ENCODE data around the gene NRG2. TPM values are rescaled to one million over a fixed set of nuclear protein-coding genes. Genes with fewer than 3 reads are reported as not detected.

NRG2 gene
- polyA plus RNA-seq, 2 of the 4 experiments (the other 2 are of a cell fraction), result 1.0 to 1.1 TPM

GRCh38 chr5:140044041-140044440 is 942 bp upstream of the NRG2 start:
- POLR2A ChIA-PET, result no interaction called here
- Histone ChIP-seq H3K9me3 (no peaks in the 10 kb centered on the region), H3K4me2 (peak overlapping the region; percentile 79), H3K4me1 (peaks cover 14% of the 10 kb centered on the region; the same call in 2 of the 3 replicates), H3K27ac (peak overlapping the region in 1 of 2 experiments; percentile 78; a peak in 3 of 6 replicates), H3K4me3 (peak overlapping the region; percentile 54)
- ATAC-seq, result no peak
- no peak for DNase-seq (ENCODE audit: low read depth in 1 of 2, low spot score in 1 of 2)
- no peak for TF ChIP-seq KDM5A (IDR thresholded peaks at IDR 0.05)
- no peak for TF ChIP-seq JUN (IDR thresholded peaks at IDR 0.05)
- TF ChIP-seq PHF8 (IDR thresholded peaks at IDR 0.05; ENCODE audit: borderline replicate concordance, low read depth), result no peak
- no peak for TF ChIP-seq ZC3H11A (IDR thresholded peaks at IDR 0.05)
- TF ChIP-seq RCOR1 (IDR thresholded peaks at IDR 0.05; ENCODE audit: low read depth, low read length), result no peak
- TF ChIP-seq NR3C1 (IDR thresholded peaks at IDR 0.05), result no peak
- no peak for TF ChIP-seq ZSCAN20 (CRISPR knock-in tag; IDR thresholded peaks at IDR 0.05)
- TF ChIP-seq RFX5 (IDR thresholded peaks at IDR 0.05), result no peak
- TF ChIP-seq ZNF302 (CRISPR knock-in tag; IDR thresholded peaks at IDR 0.05), result no peak
- no peak for TF ChIP-seq HOXB13 (CRISPR knock-in tag; IDR thresholded peaks at IDR 0.05; ENCODE audit: low read depth)
- no peak for TF ChIP-seq CHD2 (IDR thresholded peaks at IDR 0.05; ENCODE audit: low read length, partially characterized antibody)
- no peak for TF ChIP-seq CHD4 (IDR thresholded peaks at IDR 0.05; ENCODE audit: borderline replicate concordance)
- TF ChIP-seq TP53 (CRISPR knock-in tag; IDR thresholded peaks at IDR 0.05), result no peak
- no peak for TF ChIP-seq HOXB5 (CRISPR knock-in tag; IDR thresholded peaks at IDR 0.05)
- TF ChIP-seq MAFK (IDR thresholded peaks at IDR 0.05; ENCODE audit: partially characterized antibody), result no peak
- TF ChIP-seq NFE2L2 (conservative IDR thresholded peaks at IDR 0.05; ENCODE audit: low read length), result no peak
- CTCF ChIA-PET, result interaction anchor here (0.6 to 2.0 kb wide), 20 partner anchors 10 to 251 kb away, joined by 3 to 10 read pairs (median 4); no protein-coding TSS in a partner anchor
- no peak for FAIRE-seq
- 80% methylated on average over 1 of the region's 1 CpG for WGBS (ENCODE audit: missing lambda C conversion rate)

GRCh38 chr5:140043508-140043872 is 391 bp upstream of the NRG2 start:
- FAIRE-seq (no peak), ATAC-seq (peak; percentile 72 to 82), DNase-seq (ENCODE audit: low read depth in 1 of 2, low spot score in 1 of 2) (peak; percentile 70 to 78)
- 2% methylated on average over 7 of the region's 12 CpGs for WGBS (ENCODE audit: missing lambda C conversion rate)
- peak overlapping the region; percentile 54 for H3K4me3 ChIP-seq
- no peaks in the 10 kb centered on the region for H3K9me3 ChIP-seq
- POLR2A ChIA-PET, result interaction anchor here (0.7 to 1.5 kb wide), 2 partner anchors 65 to 69 kb away, joined by 4 to 5 read pairs; no protein-coding TSS in a partner anchor
- H3K4me1 ChIP-seq, result peaks cover 17% of the 10 kb centered on the region; the same call in 2 of the 3 replicates
- peak overlapping the region; percentile 47 to 78 for H3K27ac ChIP-seq
- CTCF ChIA-PET, result interaction anchor here (0.6 to 2.0 kb wide), 27 partner anchors 9 to 487 kb away, joined by 3 to 10 read pairs (median 4); no protein-coding TSS in a partner anchor
- H3K4me2 ChIP-seq, result peak overlapping the region; percentile 79
- TF ChIP-seq ZFP36 (IDR thresholded peaks at IDR 0.05; ENCODE audit: borderline replicate concordance, partially characterized antibody), result no peak
- TF ChIP-seq ZC3H11A (IDR thresholded peaks at IDR 0.05), result no peak
- TF ChIP-seq ESRRA (IDR thresholded peaks at IDR 0.05; ENCODE audit: borderline replicate concordance, low read length), result no peak
- TF ChIP-seq PBX3 (IDR thresholded peaks at IDR 0.05), result no peak
- TF ChIP-seq ZSCAN20 (CRISPR knock-in tag; IDR thresholded peaks at IDR 0.05), result no peak
- 0 out of 2 replicates have a peak, but pooled peaks have one; percentile 36 for TF ChIP-seq TP53 (CRISPR knock-in tag; IDR thresholded peaks at IDR 0.05)
- peak; percentile 16; the same call in 1 of the 3 replicates for TF ChIP-seq CTCF (IDR thresholded peaks at IDR 0.05)
- TF ChIP-seq GATA3 (IDR thresholded peaks at IDR 0.05; ENCODE audit: borderline replicate concordance), result no peak
- peak; percentile 54 for TF ChIP-seq USF2 (IDR thresholded peaks at IDR 0.05)
- no peak for TF ChIP-seq ELK1 (IDR thresholded peaks at IDR 0.05; ENCODE audit: low read depth, low read length)
- TF ChIP-seq FOSL2 (IDR thresholded peaks at IDR 0.05), result no peak
- TF ChIP-seq FOSL2 (CRISPR knock-in tag; IDR thresholded peaks at IDR 0.05), result no peak
- TF ChIP-seq FOXS1 (CRISPR knock-in tag; IDR thresholded peaks at IDR 0.05), result no peak
- no peak for TF ChIP-seq SMC3 (IDR thresholded peaks at IDR 0.05)
- 0 out of 2 replicates have a peak, but pooled peaks have one; percentile 30 for TF ChIP-seq RNF2 (IDR thresholded peaks at IDR 0.05; ENCODE audit: borderline replicate concordance, low read depth)
- no peak for TF ChIP-seq MAFK (IDR thresholded peaks at IDR 0.05; ENCODE audit: partially characterized antibody)
- TF ChIP-seq TFCP2L1 (CRISPR knock-in tag; IDR thresholded peaks at IDR 0.05), result no peak
- TF ChIP-seq CBX2 (IDR thresholded peaks at IDR 0.05; ENCODE audit: borderline replicate concordance, low read depth), result no peak
- no peak for TF ChIP-seq JUNB (IDR thresholded peaks at IDR 0.05)
- TF ChIP-seq SREBF2 (IDR thresholded peaks at IDR 0.05), result no peak
- TF ChIP-seq NPAS2 (CRISPR knock-in tag; IDR thresholded peaks at IDR 0.05; ENCODE audit: borderline replicate concordance), result no peak
- TF ChIP-seq EHMT2 (IDR thresholded peaks at IDR 0.05; ENCODE audit: low read depth), result no peak
- TF ChIP-seq CHD4 (IDR thresholded peaks at IDR 0.05; ENCODE audit: borderline replicate concordance), result no peak
- TF ChIP-seq CBX8 (IDR thresholded peaks at IDR 0.05), result no peak
- no peak for TF ChIP-seq HOXB5 (CRISPR knock-in tag; IDR thresholded peaks at IDR 0.05)
- TF ChIP-seq RAD21 (conservative IDR thresholded peaks at IDR 0.05 in 1 of 2, IDR thresholded peaks at IDR 0.05 in 1 of 2), result no peak

Measured in A549 (cell line).